SU-DHL-6 (cell line): ENCODE measurements around the gene PPM1H.

Source experiments
- H2AFZ ChIP-seq: fragments of 200-600 bp; sonication (generic); 2 replicates; pipeline ENCODE4 v1.6.1; 2014; ENCODE audit warnings: low read depth, mild to moderate bottlenecking, moderate library complexity, mixed read lengths, antibody characterized with exemption, low read length; ENCODE audit not compliant: severe bottlenecking
- H3F3A ChIP-seq: fragments of 200-600 bp; shearing (Covaris generic); 2 replicates; pipeline ENCODE4 v1.6.0; 2016; ENCODE audit warnings: antibody characterized with exemption, mild to moderate bottlenecking; ENCODE audit not compliant: insufficient read depth
- H3K27ac ChIP-seq: fragments of 200-600 bp; sonication (generic); 2 replicates; pipeline ENCODE4 v1.5.1; 2016; ENCODE audit warnings: low read depth, mild to moderate bottlenecking, low read length, moderate library complexity, mixed read lengths
- H3K27me3 ChIP-seq: fragments of 200-600 bp; sonication (generic), shearing (Covaris generic); 2 replicates; pipeline ENCODE4 v1.6.0; 2014; ENCODE audit warnings: mild to moderate bottlenecking, low read length
- H3K36me3 ChIP-seq: fragments of 200-600 bp; sonication (generic); 2 replicates; pipeline ENCODE4 v1.6.1; 2014; ENCODE audit warnings: mild to moderate bottlenecking, low read length, mixed read lengths
- H3K4me2 ChIP-seq: fragments of 300-600, 200-600 bp; shearing (Covaris generic), sonication (generic); 2 replicates; pipeline ENCODE4 v1.6.0; 2014; ENCODE audit warnings: low read length, low read depth, mild to moderate bottlenecking; ENCODE audit not compliant: poor library complexity, severe bottlenecking
- H3K4me3 ChIP-seq: fragments of 200-600 bp; sonication (generic); 2 replicates; pipeline ENCODE4 v1.5.1; 2014; ENCODE audit warnings: antibody characterized with exemption, low read length, mild to moderate bottlenecking, mixed read lengths; ENCODE audit not compliant: insufficient read depth, poor library complexity, severe bottlenecking
- H3K79me2 ChIP-seq: fragments of 200-600 bp; sonication (generic); 2 replicates; pipeline ENCODE4 v1.6.1; 2014; ENCODE audit warnings: mild to moderate bottlenecking, low read length, moderate library complexity; ENCODE audit not compliant: insufficient read depth
- H3K9ac ChIP-seq: fragments of 200-600 bp; sonication (generic); 2 replicates; pipeline ENCODE4 v1.7.0; 2014; ENCODE audit warnings: mild to moderate bottlenecking, low read length
- H3K9me2 ChIP-seq: fragments of 200-600 bp; sonication (generic); replicated peaks from 2 replicates; pipeline ENCODE4 v1.6.1; 2014; ENCODE audit warnings: low read length; ENCODE audit not compliant: insufficient read depth
- H3K9me3 ChIP-seq: fragments of 200-600 bp; sonication (generic); 2 replicates; pipeline ENCODE4 v1.6.1; 2014; ENCODE audit warnings: low read length, mixed read lengths; ENCODE audit not compliant: insufficient read depth
- H4K20me1 ChIP-seq: fragments of 200-600 bp; sonication (generic); 2 replicates; pipeline ENCODE4 v1.6.1; 2014; ENCODE audit warnings: low read depth, mild to moderate bottlenecking, antibody characterized with exemption, low read length, moderate library complexity, mixed read lengths
- EZH2phosphoT487 ChIP-seq: fragments of 200-600 bp; sonication (generic), shearing (Covaris generic); conservative IDR thresholded peaks from 2 replicates; pipeline ENCODE4 v1.6.1; 2018; ENCODE audit warnings: mild to moderate bottlenecking, antibody characterized with exemption, low read length, moderate library complexity, mixed read lengths
- TF ChIP-seq, protein P1 (sequence below): fragments of 200-600 bp; sonication (generic); IDR thresholded peaks from one replicate; pipeline ENCODE4 v1.5.1; 2017; ENCODE audit warnings: antibody characterized with exemption, mild to moderate bottlenecking, low read length, moderate library complexity; ENCODE audit not compliant: insufficient read depth, poor library complexity, severe bottlenecking

Gene PPM1H

DNA sequence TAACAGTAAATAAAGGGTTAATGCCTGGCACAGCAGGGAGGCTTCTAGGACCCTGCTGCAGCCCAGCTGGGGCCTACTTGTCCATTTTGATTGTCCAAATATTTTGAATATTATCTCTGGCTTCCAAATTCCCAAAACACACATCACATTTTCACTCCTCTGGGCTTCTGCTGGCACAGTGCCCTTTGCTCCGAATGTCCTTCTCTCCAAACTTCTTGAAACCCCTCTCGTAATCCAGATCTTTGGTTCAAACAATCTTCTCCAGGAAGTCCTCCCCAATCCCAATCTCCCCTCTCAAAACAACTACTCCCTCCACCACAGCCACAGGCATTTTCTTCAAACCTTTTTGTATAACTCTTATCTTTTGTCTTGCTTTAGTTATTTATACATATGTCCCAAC, 225.6 kb downstream of the PPM1H start:
- Histone ChIP-seq H3K9me2 (no peaks in the 10 kb centered on the region), H3K9me3 (no peaks in the 10 kb centered on the region), H3K27me3 (no peaks in the 10 kb centered on the region), H4K20me1 (no peaks in the 10 kb centered on the region), H3K4me2 (no peak overlapping the region), H3F3A (no peaks in the 10 kb centered on the region), H3K9ac (no peak overlapping the region), H3K79me2 (no peaks in the 10 kb centered on the region), H2AFZ (no peak overlapping the region), H3K36me3 (no peaks in the 10 kb centered on the region), H3K27ac (no peak overlapping the region), H3K4me3 (no peak overlapping the region)
- TF ChIP-seq, protein P1, sequence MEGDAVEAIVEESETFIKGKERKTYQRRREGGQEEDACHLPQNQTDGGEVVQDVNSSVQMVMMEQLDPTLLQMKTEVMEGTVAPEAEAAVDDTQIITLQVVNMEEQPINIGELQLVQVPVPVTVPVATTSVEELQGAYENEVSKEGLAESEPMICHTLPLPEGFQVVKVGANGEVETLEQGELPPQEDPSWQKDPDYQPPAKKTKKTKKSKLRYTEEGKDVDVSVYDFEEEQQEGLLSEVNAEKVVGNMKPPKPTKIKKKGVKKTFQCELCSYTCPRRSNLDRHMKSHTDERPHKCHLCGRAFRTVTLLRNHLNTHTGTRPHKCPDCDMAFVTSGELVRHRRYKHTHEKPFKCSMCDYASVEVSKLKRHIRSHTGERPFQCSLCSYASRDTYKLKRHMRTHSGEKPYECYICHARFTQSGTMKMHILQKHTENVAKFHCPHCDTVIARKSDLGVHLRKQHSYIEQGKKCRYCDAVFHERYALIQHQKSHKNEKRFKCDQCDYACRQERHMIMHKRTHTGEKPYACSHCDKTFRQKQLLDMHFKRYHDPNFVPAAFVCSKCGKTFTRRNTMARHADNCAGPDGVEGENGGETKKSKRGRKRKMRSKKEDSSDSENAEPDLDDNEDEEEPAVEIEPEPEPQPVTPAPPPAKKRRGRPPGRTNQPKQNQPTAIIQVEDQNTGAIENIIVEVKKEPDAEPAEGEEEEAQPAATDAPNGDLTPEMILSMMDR, result no peak
- no peak for TF ChIP-seq EZH2phosphoT487

DNA sequence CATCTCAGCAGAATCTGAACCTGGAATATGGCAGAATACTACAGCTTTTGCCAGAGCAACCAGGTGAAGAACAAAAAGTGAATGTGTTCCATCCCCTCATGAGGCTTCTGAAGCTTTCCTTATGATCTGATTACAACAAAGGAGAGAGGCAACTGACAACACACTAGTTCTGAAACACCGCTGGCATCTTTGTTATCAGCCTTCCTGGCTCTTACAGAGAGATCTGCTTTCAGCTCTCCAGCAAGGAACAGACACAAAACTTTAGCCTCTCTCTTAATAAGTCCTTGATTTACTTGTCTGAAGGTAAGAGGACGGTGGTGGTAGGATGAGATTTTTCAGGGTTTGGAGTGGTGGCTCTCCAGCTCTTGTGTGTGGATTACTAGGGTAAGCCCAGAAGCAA, 227.0 kb downstream of the PPM1H start:
- no peaks in the 10 kb centered on the region for H3K9me2 ChIP-seq
- H3F3A ChIP-seq, result no peaks in the 10 kb centered on the region
- no peak overlapping the region for H3K27ac ChIP-seq
- H3K36me3 ChIP-seq, result no peaks in the 10 kb centered on the region
- no peaks in the 10 kb centered on the region for H4K20me1 ChIP-seq
- TF ChIP-seq, protein P1, result no peak
- no peak for TF ChIP-seq EZH2phosphoT487
- H3K9me3 ChIP-seq, result no peaks in the 10 kb centered on the region
- H3K9ac ChIP-seq, result no peak overlapping the region
- H3K79me2 ChIP-seq, result no peaks in the 10 kb centered on the region
- H3K4me2 ChIP-seq, result no peak overlapping the region
- H3K4me3 ChIP-seq, result no peak overlapping the region
- no peak overlapping the region for H2AFZ ChIP-seq
- no peaks in the 10 kb centered on the region for H3K27me3 ChIP-seq

DNA sequence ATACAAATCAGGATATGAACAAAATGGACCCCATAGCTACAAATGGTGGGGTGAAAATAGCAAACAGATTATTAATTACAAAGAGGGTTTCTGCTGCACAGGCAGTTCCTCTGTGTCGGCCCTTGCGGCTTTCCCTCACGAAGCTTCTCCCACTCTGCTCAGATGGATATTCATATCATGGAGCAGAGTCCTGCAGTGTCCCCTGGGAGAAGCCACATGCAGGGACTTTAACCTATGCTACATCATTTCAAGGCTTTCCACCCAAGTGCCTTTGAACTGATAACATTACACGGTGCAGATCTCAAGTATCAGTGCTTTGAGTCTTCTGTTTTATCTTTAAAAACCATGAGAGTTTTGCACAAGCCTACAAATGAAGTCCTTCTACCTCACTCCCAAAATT, 229.1 kb downstream of the PPM1H start:
- Histone ChIP-seq H3K4me3 (no peak overlapping the region), H3K27me3 (no peaks in the 10 kb centered on the region), H3K9me2 (no peaks in the 10 kb centered on the region), H3K9ac (no peak overlapping the region), H3K36me3 (no peaks in the 10 kb centered on the region), H3K4me2 (no peak overlapping the region), H3K27ac (no peak overlapping the region), H3K79me2 (no peaks in the 10 kb centered on the region), H4K20me1 (no peaks in the 10 kb centered on the region), H3F3A (no peaks in the 10 kb centered on the region), H2AFZ (no peak overlapping the region), H3K9me3 (no peaks in the 10 kb centered on the region)
- TF ChIP-seq, protein P1, result no peak
- no peak for TF ChIP-seq EZH2phosphoT487

DNA sequence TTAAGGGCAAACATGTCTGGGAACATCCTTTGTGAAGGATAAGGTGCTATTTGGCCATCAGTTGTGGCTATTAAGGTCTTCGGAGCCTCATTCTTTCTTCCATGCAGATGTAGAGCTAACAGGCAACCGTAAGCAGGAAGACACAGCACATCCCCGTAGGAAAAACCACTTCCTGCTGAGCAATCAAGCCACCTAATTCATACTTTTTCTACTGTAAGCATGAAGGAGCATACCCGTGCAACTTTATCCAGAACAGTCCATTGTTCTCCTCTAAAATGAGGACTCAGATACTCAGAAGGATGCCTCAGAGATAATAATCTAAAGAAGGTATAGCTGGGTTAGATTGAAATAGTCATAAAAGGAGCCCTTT, 232.0 kb downstream of the PPM1H start:
- Histone ChIP-seq H3K9ac (no peak overlapping the region), H4K20me1 (no peaks in the 10 kb centered on the region), H3K36me3 (no peaks in the 10 kb centered on the region), H3K27me3 (no peaks in the 10 kb centered on the region), H3K4me3 (no peak overlapping the region), H3K9me3 (no peaks in the 10 kb centered on the region), H3K4me2 (no peak overlapping the region), H3K9me2 (no peaks in the 10 kb centered on the region), H3K79me2 (no peaks in the 10 kb centered on the region), H3K27ac (no peak overlapping the region), H2AFZ (no peak overlapping the region), H3F3A (no peaks in the 10 kb centered on the region)
- TF ChIP-seq EZH2phosphoT487, result no peak
- TF ChIP-seq, protein P1, result no peak
